NK-92 (cell line): ENCODE results near the gene NEDD8.
A peak's percentile ranks its signal among the peaks of the same experiment; 100 is the strongest.

Experiments
- DNase-seq: peaks from one replicate; lab custom pipeline; 2025; ENCODE audit not compliant: unreplicated experiment; lab: John Stamatoyannopoulos, UW

Gene NEDD8

GRCh38 chr14:24181371-24182077 is 50.6 kb downstream of the NEDD8 start:
- DNase-seq, result no peak

DNA sequence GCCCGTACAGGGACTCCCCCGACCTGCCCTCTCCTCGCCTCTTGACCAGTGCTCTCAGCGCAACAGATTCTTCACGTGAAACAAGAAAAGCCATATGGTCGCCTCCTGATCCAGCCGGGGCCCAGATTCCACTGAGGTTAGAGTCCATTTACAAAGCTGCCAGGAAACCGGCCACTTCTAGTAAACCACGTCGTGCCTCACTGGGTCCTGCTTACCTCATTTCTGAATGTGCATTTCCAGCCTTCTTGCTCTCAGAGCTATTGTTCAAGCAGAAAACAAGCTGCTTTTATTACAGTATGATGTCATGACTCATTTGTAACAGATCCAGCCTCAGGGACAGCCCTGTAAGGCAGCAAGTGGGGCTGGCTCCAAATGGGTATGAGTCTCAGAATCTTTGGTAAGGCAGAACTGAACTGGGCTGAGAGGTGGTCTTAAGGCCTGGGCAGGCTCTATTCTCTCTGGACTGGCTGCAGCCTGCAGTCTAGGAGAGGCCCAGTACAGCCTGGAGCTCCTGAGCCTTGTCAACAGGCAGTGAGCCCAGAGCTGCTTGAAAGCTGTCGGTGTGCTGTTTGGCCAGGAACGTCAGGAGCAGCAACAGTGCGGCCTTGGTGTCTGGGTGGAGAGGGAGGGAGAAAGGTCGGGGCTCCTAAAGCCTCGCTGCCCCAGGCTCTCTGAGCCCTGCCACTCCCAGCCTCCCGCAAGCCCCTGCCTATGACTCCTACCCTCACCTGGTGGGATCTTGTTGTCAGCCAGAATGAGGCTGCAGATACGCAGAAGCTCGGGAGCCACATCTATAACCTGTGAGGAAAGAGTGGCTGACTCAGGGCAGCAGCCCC is 52.0 kb downstream of the NEDD8 start:
- DNase-seq, result no peak

GRCh38 chr14:24179294-24179960 is 52.7 kb downstream of the NEDD8 start:
- no peak for DNase-seq

GRCh38 chr14:24178399-24179178 is 53.6 kb downstream of the NEDD8 start:
- no peak for DNase-seq

- no peak for DNase-seq
Measured at GRCh38 chr14:24177891-24178290, 54.3 kb downstream of the NEDD8 start.

GRCh38 chr14:24177041-24177825 is 54.9 kb downstream of the NEDD8 start:
- no peak for DNase-seq

GRCh38 chr14:24176599-24176998 is 55.6 kb downstream of the NEDD8 start:
- DNase-seq, result no peak

- no peak for DNase-seq
Measured at GRCh38 chr14:24172871-24173281, 59.3 kb downstream of the NEDD8 start.

GRCh38 chr14:24172261-24172860 is 59.8 kb downstream of the NEDD8 start:
- DNase-seq, result no peak

- peak; percentile 34 for DNase-seq
Measured at GRCh38 chr14:24171422-24172260, 60.5 kb downstream of the NEDD8 start, which contains the start of gene REC8. Gene REC8, plus strand, starts transcription at chr14:24172080. Its CDS starts 473 bp downstream, at chr14:24172553.

GRCh38 chr14:24167469-24168114 is 64.6 kb downstream of the NEDD8 start:
- DNase-seq, result no peak
